GM19395 (cell line): ENCODE data around the gene CASP12.

Experiments used
- ATAC-seq: cut with Tn5 transposase; IDR thresholded peaks from one replicate; pipeline ENCODE4 v1.9.1; 2021; ENCODE audit warnings: mild to moderate bottlenecking, moderate library complexity; ENCODE audit not compliant: unreplicated experiment

Gene CASP12

DNA sequence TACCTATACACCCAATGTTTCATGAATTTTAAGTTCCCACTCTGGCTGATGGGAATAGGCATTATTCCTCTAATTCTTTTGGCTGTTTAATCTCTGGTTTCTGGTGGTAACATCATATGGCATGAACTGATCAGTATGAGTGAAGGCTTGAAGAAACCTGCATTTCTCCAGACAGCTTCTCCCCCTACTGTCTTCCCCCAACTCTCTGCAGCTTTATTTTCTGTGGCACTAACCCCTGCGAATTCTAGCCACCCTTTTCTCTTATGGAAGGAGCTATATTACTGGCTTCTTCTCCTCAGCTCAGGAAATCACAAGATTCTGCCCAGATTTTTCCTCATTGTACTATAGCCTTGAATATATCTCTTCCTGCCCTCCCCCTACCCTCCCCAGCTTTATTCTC is 57.1 kb downstream of the CASP12 start:
- no peak for ATAC-seq

DNA sequence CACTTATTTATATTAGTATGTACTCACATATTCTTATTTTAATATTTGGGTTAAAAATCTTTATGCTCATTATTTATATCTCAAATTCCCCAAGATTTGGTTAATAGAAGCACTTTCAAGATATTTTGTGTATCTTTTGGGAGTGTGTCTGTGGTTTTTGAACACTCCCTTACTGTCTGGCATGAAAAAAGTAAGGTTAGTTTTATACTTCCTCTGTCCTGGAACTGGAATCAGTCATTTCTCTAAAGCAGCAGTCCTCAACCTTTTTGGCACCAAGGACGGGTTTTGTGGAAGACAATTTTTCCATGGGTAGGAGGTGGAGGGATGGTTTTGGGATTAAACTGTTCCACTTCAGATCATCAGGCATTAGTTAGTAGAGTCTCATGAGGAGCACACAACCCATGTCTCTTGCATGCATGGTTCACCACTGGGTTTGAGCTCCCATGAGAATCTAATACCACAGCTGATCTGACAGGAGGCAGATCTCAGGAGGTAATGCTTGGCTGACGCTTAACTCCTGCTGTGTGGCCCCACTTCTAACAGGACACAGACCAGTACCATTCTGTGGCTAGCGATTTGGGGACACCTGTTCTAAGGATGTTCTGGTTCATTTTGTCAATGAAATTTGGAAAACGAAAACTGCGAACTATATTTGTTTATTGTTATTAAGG is 60.2 kb downstream of the CASP12 start:
- no peak for ATAC-seq

DNA sequence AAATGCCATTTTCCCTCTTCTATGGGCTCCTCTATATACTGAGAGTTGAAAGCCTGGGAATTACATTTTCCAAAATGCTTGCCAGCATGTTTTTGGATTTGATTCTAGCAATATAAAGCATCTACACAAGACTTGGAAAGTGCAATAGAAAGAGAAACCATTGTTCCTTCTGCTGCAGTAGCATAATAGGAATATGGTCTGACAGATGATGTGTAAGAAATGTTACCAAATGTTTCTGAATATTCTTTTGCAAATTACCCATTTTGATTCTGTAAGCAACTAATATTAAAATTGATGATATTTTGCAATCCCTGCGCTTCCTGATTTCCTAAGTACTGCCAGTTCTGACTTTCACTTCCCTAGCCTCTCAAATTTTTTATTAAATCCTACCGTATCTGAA is 61.6 kb downstream of the CASP12 start:
- ATAC-seq: no peak
